BE2C (cell line): ENCODE results near the gene TSKS.

Experiments used
- DNase-seq: peaks from one replicate; pipeline ENCODE4 v3.0.0-alpha.2; 2020
- H3K27me3 ChIP-seq: fragments of 250-450 bp; sonication (Bioruptor Pico); 2 replicates; pipeline ENCODE4 v1.5.1; 2020; ENCODE audit warnings: mild to moderate bottlenecking
- H3K36me3 ChIP-seq: fragments of 250-450 bp; sonication (Bioruptor Pico); 2 replicates; pipeline ENCODE4 v1.5.1; 2020; ENCODE audit warnings: mild to moderate bottlenecking
- H3K4me1 ChIP-seq: fragments of 250-450 bp; sonication (Bioruptor Pico); 2 replicates; pipeline ENCODE4 v1.5.1; 2020
- H3K4me3 ChIP-seq: 2 replicates; pipeline ENCODE4 v1.5.1; 2011; ENCODE audit warnings: low read depth, low read length
- H3K9me3 ChIP-seq: fragments of 250-450 bp; sonication (Bioruptor Pico); 2 replicates; pipeline ENCODE4 v1.5.1; 2020
- CTCF ChIP-seq: IDR thresholded peaks from 2 replicates; pipeline ENCODE4 v1.5.1; 2012; ENCODE audit warnings: mild to moderate bottlenecking, low read depth, low read length

The TSKS gene

GRCh38 chr19:49773663-49774350, 10.7 kb upstream of the TSKS start:
- no peak for DNase-seq
- no peak for TF ChIP-seq CTCF
- H3K36me3 ChIP-seq: no peaks in the 10 kb centered on the region
- H3K27me3 ChIP-seq: no peaks in the 10 kb centered on the region
- H3K9me3 ChIP-seq: no peaks in the 10 kb centered on the region
- no peaks in the 10 kb centered on the region for H3K4me1 ChIP-seq
- no peak overlapping the region for H3K4me3 ChIP-seq

- DNase-seq: no peak
- H3K27me3 ChIP-seq: no peaks in the 10 kb centered on the region
- H3K4me1 ChIP-seq: no peaks in the 10 kb centered on the region
- H3K9me3 ChIP-seq: no peaks in the 10 kb centered on the region
- H3K36me3 ChIP-seq: no peaks in the 10 kb centered on the region
- TF ChIP-seq CTCF: no peak
- H3K4me3 ChIP-seq: no peak overlapping the region
Observed at GRCh38 chr19:49772850-49773432, 9.8 kb upstream of the TSKS start.

GRCh38 chr19:49771674-49772139, 8.6 kb upstream of the TSKS start:
- H3K36me3 ChIP-seq: no peaks in the 10 kb centered on the region
- H3K4me3 ChIP-seq: no peak overlapping the region
- H3K9me3 ChIP-seq: no peaks in the 10 kb centered on the region
- H3K27me3 ChIP-seq: no peaks in the 10 kb centered on the region
- TF ChIP-seq CTCF: no peak
- 0 out of 2 replicates have a peak, but pooled peaks cover 3% of the 10 kb centered on the region for H3K4me1 ChIP-seq
- no peak for DNase-seq

- no peak for DNase-seq
- no peaks in the 10 kb centered on the region for H3K9me3 ChIP-seq
- H3K4me1 ChIP-seq: 0 out of 2 replicates have a peak, but pooled peaks cover 3% of the 10 kb centered on the region
- H3K36me3 ChIP-seq: no peaks in the 10 kb centered on the region
- TF ChIP-seq CTCF: no peak
- H3K4me3 ChIP-seq: no peak overlapping the region
- H3K27me3 ChIP-seq: no peaks in the 10 kb centered on the region
Observed at GRCh38 chr19:49770529-49770928, 7.4 kb upstream of the TSKS start.

- Histone ChIP-seq H3K4me1 (0 out of 2 replicates have a peak, but pooled peaks cover 3% of the 10 kb centered on the region), H3K36me3 (no peaks in the 10 kb centered on the region), H3K4me3 (peak overlapping the region; percentile 88), H3K27me3 (no peaks in the 10 kb centered on the region), H3K9me3 (no peaks in the 10 kb centered on the region)
- no peak for DNase-seq
- no peak for TF ChIP-seq CTCF
Observed at GRCh38 chr19:49767967-49768581, 5.0 kb upstream of the TSKS start.

- TF ChIP-seq CTCF: no peak
- H3K4me3 ChIP-seq: peak overlapping the region; percentile 88
- H3K4me1 ChIP-seq: 0 out of 2 replicates have a peak, but pooled peaks cover 3% of the 10 kb centered on the region
- no peaks in the 10 kb centered on the region for H3K36me3 ChIP-seq
- H3K27me3 ChIP-seq: no peaks in the 10 kb centered on the region
- H3K9me3 ChIP-seq: no peaks in the 10 kb centered on the region
- no peak for DNase-seq
Observed at GRCh38 chr19:49767381-49767780, 4.3 kb upstream of the TSKS start.
